Pancreas (tissue), 10 donors: ENCODE data around the gene NSD1. TPM values are rescaled to one million over a fixed set of nuclear protein-coding genes. Genes with fewer than 3 reads are reported as not detected.

Experiments used
- ATAC-seq, 4 donors: fragments of 200-7000 bp; cut with Tn5 transposase; one replicate each; pipeline versions ENCODE4 v1.8.0 to v1.9.1; 2020; ENCODE audit warnings: mild to moderate bottlenecking in 4 of 4, moderate library complexity in 4 of 4
- DNase-seq, 6 donors: peaks; one replicate each; pipeline ENCODE4 v3.0.0-alpha.2; 2020
- FAIRE-seq: peaks from 2 replicates; lab custom pipeline; 2012; peaks lifted over from hg19 to GRCh38; lab: Jason Lieb, UNC
- H3K27ac ChIP-seq, 4 donors: fragments of 200-600 bp; sonication (generic); 1 replicate in 3 of 4; 2 replicates in 1 of 4; pipeline versions ENCODE4 v1.5.0 to v1.8.0; 2020
- H3K27me3 ChIP-seq, 4 donors: fragments of 200-600 bp; one replicate each; pipeline ENCODE4 v1.8.0; 2021
- H3K36me3 ChIP-seq, 3 donors: fragments of 200-600 bp; sonication (generic) in 1 of 3; one replicate each; pipeline versions ENCODE4 v1.5.0 to v1.8.0; 2020 to 2021
- H3K4me1 ChIP-seq, 3 donors: fragments of 200-600 bp; one replicate each; pipeline ENCODE4 v1.8.0; 2021
- H3K4me3 ChIP-seq, 4 donors: fragments of 200-600 bp; sonication (generic) in 2 of 4; one replicate each; pipeline versions ENCODE4 v1.5.0 to v1.8.0; 2020 to 2021
- H3K9me3 ChIP-seq, 4 donors: fragments of 200-600 bp; one replicate each; pipeline ENCODE4 v1.8.0; 2021
- WGBS, 2 donors: extraction: QIAGEN DNeasy Blood & Tissue Kit; methylation state at CpG; one replicate each; pipeline ENCODE4 v1.1.7; 2013; 5-methylcytosine and 5-hydroxymethylcytosine counted together
- intact Hi-C, 3 donors: fragments of 100-400 bp; cut with DNase I; formaldehyde crosslinking; loops; one replicate each; pipeline versions ENCODE4 v1.11.1 to v1.14.2; 2022
- polyA plus RNA-seq, 2 donors: library from polyadenylated mRNA; stranded (reverse); fragments of 200-250 nt; gene quantifications; one replicate each; pipeline ENCODE4 v1.2.3, GENCODE V29; 2013
- total RNA-seq, 6 donors: library from RNA; stranded (reverse); fragmentation: NEBNext Ultra II Directional in 4 of 6; extraction: Animal tissue kit (Norgen Biotek cat#: 25700) in 4 of 6; gene quantifications; one replicate each; pipeline versions ENCODE4 v1.2.1 to v1.2.4, GENCODE V29; 2021 to 2023
- TF ChIP-seq, protein P1 (sequence below), 4 donors: fragments of 200-600 bp; sonication (generic) in 3 of 4; IDR thresholded peaks; one replicate each; pipeline versions ENCODE4 v1.5.0 to v1.8.0; 2021; ENCODE audit warnings: antibody characterized with exemption in 4 of 4
- donor health status: healthy with polysubstance abuse.
- donor health status: DM: no; HTN: no; CAD: no; lungs with moderate emphysema.
- donor health status: DM: no; HTN: no; CAD: no.
- donor health status: control.
- donor health status: control.
- donor health status: Bipolar disorder and iron deficiency.
- donor health status: DM: yes; HTN: yes; CAD: no.
- donor health status: DM: no; HTN: no; CAD: no.
- donor health status: DM: no; HTN: no; CAD: no.
- donor health status: DM: yes; HTN: yes; CAD: no.

NSD1 gene
- total and polyA plus RNA-seq, 8 donors = 6.9 to 51.2 (median 33.5) TPM

DNA sequence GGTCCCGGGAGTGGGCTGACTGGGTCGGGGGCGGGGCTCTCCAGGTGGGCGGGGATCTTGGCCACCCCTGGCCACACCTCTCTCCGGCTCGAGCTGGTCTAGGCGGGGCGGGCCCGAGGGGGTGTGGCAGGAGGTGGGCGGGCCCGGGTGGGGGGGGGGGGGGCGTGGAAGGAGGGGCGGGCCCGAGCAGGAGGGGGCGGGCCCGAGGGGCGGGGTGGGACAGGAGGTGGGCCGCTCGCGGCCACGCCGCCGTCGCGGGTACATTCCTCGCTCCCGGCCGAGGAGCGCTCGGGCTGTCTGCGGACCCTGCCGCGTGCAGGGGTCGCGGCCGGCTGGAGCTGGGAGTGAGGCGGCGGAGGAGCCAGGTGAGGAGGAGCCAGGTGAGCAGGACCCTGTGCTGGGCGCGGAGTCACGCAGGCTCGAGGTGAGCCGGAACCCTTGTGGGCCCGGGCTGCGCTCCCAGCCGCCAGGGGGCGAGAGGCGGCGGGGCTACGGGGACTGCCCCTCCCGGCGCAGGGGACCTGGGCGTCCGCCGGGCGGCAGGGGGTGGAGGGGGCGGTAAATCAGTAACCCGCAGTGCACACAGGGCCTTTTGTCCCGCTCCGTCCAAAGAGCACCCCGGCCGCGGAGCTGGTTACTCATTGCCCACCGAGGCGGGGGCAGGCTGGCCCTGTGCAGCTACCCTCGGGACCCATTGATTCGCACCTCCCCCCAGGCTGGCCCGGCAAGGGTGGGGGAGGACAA, 46.7 kb upstream of the NSD1 start, which contains the start of gene FGFR4:
TSS of gene FGFR4 (plus strand) at position 262 of the 744 bp plus-strand sequence. CDS start 2,688 bp downstream, outside the sequence.
- Histone ChIP-seq H3K36me3 (peaks cover 0 to 11% (median 0%) of the 10 kb centered on the region in 3 donors), H3K27ac (peak within 1 kb of the TSS; percentile 60 to 84 (median 74)), H3K27me3 (no peaks in the 10 kb centered on the region), H3K4me3 (peak within 1 kb of the TSS; percentile 4 to 53 (median 32)), H3K4me1 (no peaks in the 10 kb centered on the region), H3K9me3 (no peaks in the 10 kb centered on the region)
- ATAC-seq = peak; percentile 85 to 91 (median 87)
- WGBS, 2 donors = 1 to 2% methylated on average over 35 to 65 of the region's 68 CpGs
- TF ChIP-seq, protein P1, sequence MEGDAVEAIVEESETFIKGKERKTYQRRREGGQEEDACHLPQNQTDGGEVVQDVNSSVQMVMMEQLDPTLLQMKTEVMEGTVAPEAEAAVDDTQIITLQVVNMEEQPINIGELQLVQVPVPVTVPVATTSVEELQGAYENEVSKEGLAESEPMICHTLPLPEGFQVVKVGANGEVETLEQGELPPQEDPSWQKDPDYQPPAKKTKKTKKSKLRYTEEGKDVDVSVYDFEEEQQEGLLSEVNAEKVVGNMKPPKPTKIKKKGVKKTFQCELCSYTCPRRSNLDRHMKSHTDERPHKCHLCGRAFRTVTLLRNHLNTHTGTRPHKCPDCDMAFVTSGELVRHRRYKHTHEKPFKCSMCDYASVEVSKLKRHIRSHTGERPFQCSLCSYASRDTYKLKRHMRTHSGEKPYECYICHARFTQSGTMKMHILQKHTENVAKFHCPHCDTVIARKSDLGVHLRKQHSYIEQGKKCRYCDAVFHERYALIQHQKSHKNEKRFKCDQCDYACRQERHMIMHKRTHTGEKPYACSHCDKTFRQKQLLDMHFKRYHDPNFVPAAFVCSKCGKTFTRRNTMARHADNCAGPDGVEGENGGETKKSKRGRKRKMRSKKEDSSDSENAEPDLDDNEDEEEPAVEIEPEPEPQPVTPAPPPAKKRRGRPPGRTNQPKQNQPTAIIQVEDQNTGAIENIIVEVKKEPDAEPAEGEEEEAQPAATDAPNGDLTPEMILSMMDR (IDR thresholded peaks at IDR 0.05) = peak; percentile 64 to 70 (median 68)
- DNase-seq = peak; percentile 83 to 94 (median 89)
- no peak for FAIRE-seq
- intact Hi-C loops = no loop called here

DNA sequence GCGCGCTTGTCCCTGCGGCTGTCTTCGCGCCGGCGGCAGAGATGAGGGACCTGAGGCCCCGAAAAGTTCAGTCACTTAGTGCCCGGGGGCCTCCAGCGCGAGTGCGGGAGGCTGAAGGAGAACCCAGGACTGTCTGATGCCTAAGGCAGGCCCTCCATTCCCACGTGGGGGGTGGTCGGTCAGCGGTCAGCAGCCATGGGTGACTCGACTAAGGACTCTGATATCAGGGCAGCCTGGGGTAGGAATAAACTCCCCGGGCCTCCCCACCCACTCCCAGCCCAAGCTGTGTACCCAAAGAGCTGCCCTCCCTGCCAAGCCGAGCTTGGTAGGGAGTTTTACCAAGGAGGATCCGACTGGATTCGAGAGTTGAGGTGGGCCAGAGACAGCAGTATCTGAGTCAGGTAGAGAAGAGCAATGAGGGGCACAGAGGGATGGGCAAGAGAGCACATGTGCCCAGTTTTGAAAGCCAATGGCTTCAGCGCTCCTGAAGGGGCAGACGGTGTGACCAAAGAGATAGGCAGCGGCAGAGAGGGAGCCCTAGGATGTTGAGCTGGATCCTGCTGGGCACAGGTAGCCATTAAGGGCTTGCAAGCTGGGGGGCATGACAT, 46.1 kb upstream of the NSD1 start:
- no peaks in the 10 kb centered on the region for H3K9me3 ChIP-seq
- FAIRE-seq = no peak
- no peaks in the 10 kb centered on the region for H3K4me1 ChIP-seq
- intact Hi-C loops = no loop called here
- H3K36me3 ChIP-seq = peaks cover 0 to 11% (median 0%) of the 10 kb centered on the region in 3 donors
- peak overlapping the region; percentile 4 to 53 (median 32) for H3K4me3 ChIP-seq
- no peaks in the 10 kb centered on the region for H3K27me3 ChIP-seq
- DNase-seq = no peak
- ATAC-seq = peak in 1 of 4 donors; percentile 2
- WGBS, 2 donors = 14 to 16% methylated on average over 23 of the region's 23 CpGs
- TF ChIP-seq, protein P1 (IDR thresholded peaks at IDR 0.05) = no peak
- H3K27ac ChIP-seq = peak overlapping the region; percentile 53 to 84 (median 68)

DNA sequence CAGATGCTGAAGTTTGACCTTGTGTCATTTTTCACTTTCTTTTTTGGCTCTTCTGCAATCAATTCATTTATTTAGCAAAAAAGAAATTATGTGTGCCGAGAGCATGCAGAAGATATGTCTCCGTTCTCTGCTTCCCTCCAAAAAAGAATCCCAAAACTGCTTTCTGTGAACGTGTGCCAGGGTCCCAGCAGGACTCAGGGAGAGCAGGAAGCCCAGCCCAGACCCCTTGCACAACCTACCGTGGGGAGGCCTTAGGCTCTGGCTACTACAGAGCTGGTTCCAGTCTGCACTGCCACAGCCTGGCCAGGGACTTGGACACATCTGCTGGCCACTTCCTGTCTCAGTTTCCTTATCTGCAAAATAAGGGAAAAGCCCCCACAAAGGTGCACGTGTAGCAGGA, 44.4 kb upstream of the NSD1 start:
- Histone ChIP-seq H3K27ac (peak overlapping the region in 1 of 4 donors; percentile 33), H3K4me1 (no peaks in the 10 kb centered on the region), H3K4me3 (peak overlapping the region in 2 of 4 donors; percentile 3 to 53), H3K9me3 (no peaks in the 10 kb centered on the region), H3K36me3 (peaks cover 0 to 20% (median 0%) of the 10 kb centered on the region in 3 donors), H3K27me3 (no peaks in the 10 kb centered on the region)
- ATAC-seq (no peak), FAIRE-seq (no peak), DNase-seq (no peak)
- intact Hi-C loops = no loop called here
- TF ChIP-seq, protein P1 (IDR thresholded peaks at IDR 0.05) = no peak
- WGBS, 2 donors = 42 to 54% methylated on average over 5 of the region's 5 CpGs

DNA sequence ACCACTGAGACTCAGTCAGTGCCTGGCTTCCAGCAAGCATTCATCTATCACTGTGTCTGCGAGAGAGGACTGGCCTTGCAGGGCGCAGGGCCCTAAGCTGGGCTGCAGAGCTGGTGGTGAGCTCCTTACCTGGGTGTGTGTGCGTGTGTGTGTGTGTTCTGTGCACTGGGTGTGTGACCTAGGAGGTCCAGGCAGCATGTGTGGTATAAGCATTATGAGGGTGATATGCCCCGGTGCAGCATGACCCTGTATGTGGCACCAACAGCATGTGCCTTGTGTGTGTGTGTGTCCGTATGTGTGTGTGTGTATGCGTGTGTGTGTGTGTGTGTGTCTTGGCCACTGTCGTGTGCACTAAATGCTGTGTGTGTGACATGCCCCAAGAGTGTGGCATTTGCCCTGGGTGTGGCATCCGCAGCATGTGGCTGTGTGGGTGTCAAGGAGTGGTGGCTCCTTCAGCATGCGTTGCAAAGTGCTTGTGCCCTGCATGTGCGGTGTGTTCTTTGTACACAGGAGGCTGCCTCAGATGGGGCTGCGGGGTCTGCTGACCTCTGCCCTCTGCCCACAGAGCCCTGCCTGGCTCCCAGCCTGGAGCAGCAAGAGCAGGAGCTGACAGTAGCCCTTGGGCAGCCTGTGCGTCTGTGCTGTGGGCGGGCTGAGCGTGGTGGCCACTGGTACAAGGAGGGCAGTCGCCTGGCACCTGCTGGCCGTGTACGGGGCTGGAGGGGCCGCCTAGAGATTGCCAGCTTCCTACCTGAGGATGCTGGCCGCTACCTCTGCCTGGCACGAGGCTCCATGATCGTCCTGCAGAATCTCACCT, 43.5 kb upstream of the NSD1 start:
- DNase-seq = no peak
- TF ChIP-seq, protein P1 (IDR thresholded peaks at IDR 0.05) = no peak
- Histone ChIP-seq H3K9me3 (no peaks in the 10 kb centered on the region), H3K4me1 (peaks cover 0 to 3% (median 2%) of the 10 kb centered on the region in 3 donors), H3K36me3 (peaks cover 0 to 20% (median 0%) of the 10 kb centered on the region in 3 donors), H3K27me3 (no peaks in the 10 kb centered on the region), H3K4me3 (peak overlapping the region in 1 of 4 donors; percentile 53), H3K27ac (no peak overlapping the region)
- no peak for ATAC-seq
- intact Hi-C loops = loop anchor here in 1 of 3 donors (10.0 kb wide), 1 partner anchor 425 kb away; no protein-coding TSS in a partner anchor
- WGBS, 2 donors = 63 to 68% methylated on average over 21 of the region's 21 CpGs
- FAIRE-seq = no peak
